ENCODE results near the gene FASN. TPM values are rescaled to one million over a fixed set of nuclear protein-coding genes. Genes with fewer than 3 reads are reported as not detected.
A peak's percentile ranks its signal among the peaks of the same experiment; 100 is the strongest.

The FASN gene
- total RNA-seq, 1 experiment from 2014 or later, result 433 TPM

DNA sequence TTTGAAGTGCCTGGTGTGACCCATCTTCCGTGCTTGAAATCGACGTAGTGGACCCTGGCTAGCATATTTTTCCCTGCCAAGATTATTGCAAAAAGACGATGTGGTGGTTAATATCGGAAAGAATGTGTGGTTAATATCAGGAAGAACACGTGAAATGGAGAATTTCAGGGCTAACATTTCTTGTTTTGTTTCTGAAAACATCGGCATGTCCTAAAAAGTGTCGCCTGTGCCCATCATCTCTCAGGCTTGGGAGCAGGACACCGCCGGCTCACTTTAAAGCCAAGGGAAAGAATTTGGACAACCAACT, 60.2 kb downstream of the FASN start:
- Histone ChIP-seq H3K9ac (ENCODE audit: extremely low read depth, insufficient read length, low read length) (no peak overlapping the region), H3K4me2 (ENCODE audit: insufficient read depth, insufficient read length, low read length) (peak overlapping the region; percentile 15), H3T11ph (ENCODE audit: low read length) (no peak overlapping the region), H2BK120ac (ENCODE audit: low read depth, low read length, poor library complexity, severe bottlenecking) (no peak overlapping the region), H3K14ac (ENCODE audit: insufficient read depth, low read length) (no peak overlapping the region), H4K20me1 (ENCODE audit: control insufficient read depth, insufficient read depth, insufficient read length) (no peaks in the 10 kb centered on the region), H2AFZ (ENCODE audit: low read length) (no peak overlapping the region), H3K27ac (ENCODE audit: insufficient read length, low read depth, low read length) (no peak overlapping the region), H2AK5ac (ENCODE audit: insufficient read length, low read length) (no peak overlapping the region), H3K18ac (ENCODE audit: insufficient read length, low read depth, low read length) (no peak overlapping the region), H3K56ac (ENCODE audit: insufficient read length, low read depth, low read length) (no peak overlapping the region), H3K79me2 (ENCODE audit: insufficient read depth, low read length) (no peaks in the 10 kb centered on the region), H3K4ac (ENCODE audit: low read depth, low read length) (no peak overlapping the region), H3K23me2 (ENCODE audit: insufficient read length, low read depth, low read length, poor library complexity, severe bottlenecking) (no peaks in the 10 kb centered on the region), H4K91ac (ENCODE audit: insufficient read length, low read depth, low read length) (no peak overlapping the region), H2BK20ac (ENCODE audit: low read depth, low read length, poor library complexity, severe bottlenecking) (no peak overlapping the region), H3K23ac (ENCODE audit: insufficient read length, low read depth, low read length) (no peak overlapping the region), H2BK15ac (ENCODE audit: low read depth, low read length) (no peak overlapping the region), H3K27me3 (ENCODE audit: insufficient read depth, low read length) (no peaks in the 10 kb centered on the region; the same call in 1 of the 2 replicates), H3K79me1 (ENCODE audit: insufficient read depth, low read depth, low read length, poor library complexity, severe bottlenecking) (no peaks in the 10 kb centered on the region), H2BK12ac (ENCODE audit: insufficient read length, low read depth, low read length) (no peak overlapping the region), H3K9me3 (ENCODE audit: control insufficient read depth, low read depth, low read length) (no peaks in the 10 kb centered on the region), H4K8ac (replicated peaks; ENCODE audit: insufficient read length, low read depth, low read length) (no peak overlapping the region), H2BK5ac (ENCODE audit: insufficient read length, low read length) (no peak overlapping the region), H3K4me1 (ENCODE audit: insufficient read depth, low read length) (no peaks in the 10 kb centered on the region), H4K5ac (ENCODE audit: insufficient read length, low read depth, low read length) (no peak overlapping the region)
- H3K4me1 Mint-ChIP-seq, result peaks cover 20 to 31% of the 10 kb centered on the region in 2 experiments
- peaks cover 8 to 16% (median 12%) of the 10 kb centered on the region in 3 experiments; a peak in 6 of 7 replicates for H3K36me3 Mint-ChIP-seq (ENCODE audit: insufficient read depth in 1 of 3, low read depth in 3 of 3)
- no peak for DNase-seq
- H3K27me3 Mint-ChIP-seq (ENCODE audit: low read depth), result peaks cover 14% of the 10 kb centered on the region
- TF ChIP-seq, protein P1, sequence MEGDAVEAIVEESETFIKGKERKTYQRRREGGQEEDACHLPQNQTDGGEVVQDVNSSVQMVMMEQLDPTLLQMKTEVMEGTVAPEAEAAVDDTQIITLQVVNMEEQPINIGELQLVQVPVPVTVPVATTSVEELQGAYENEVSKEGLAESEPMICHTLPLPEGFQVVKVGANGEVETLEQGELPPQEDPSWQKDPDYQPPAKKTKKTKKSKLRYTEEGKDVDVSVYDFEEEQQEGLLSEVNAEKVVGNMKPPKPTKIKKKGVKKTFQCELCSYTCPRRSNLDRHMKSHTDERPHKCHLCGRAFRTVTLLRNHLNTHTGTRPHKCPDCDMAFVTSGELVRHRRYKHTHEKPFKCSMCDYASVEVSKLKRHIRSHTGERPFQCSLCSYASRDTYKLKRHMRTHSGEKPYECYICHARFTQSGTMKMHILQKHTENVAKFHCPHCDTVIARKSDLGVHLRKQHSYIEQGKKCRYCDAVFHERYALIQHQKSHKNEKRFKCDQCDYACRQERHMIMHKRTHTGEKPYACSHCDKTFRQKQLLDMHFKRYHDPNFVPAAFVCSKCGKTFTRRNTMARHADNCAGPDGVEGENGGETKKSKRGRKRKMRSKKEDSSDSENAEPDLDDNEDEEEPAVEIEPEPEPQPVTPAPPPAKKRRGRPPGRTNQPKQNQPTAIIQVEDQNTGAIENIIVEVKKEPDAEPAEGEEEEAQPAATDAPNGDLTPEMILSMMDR (conservative IDR thresholded peaks at IDR 0.05), result no peak
- no CpG with 5 or more reads among the region's 10 CpGs for WGBS (ENCODE audit: extremely low coverage, insufficient read length, low lambda C conversion rate)
- H3K27ac Mint-ChIP-seq, result no peak overlapping the region; a peak in 2 of 7 replicates
- H3K4me3 Mint-ChIP-seq, result peak overlapping the region; percentile 74 to 83
- no peaks in the 10 kb centered on the region; a peak in 2 of 5 replicates for H3K9me3 Mint-ChIP-seq

All from H9 (cell line).